Activated T-cell treated with anti-CD3 and anti-CD28 coated beads, Interleukin-2, amount 50 U/mL, for 48 hours (primary cell): Measurements from ENCODE around the gene DIPK1B.

Experiments used
- DNase-seq, 2 experiments: peaks; one replicate each; pipeline ENCODE4 v3.0.0-alpha.2; 2020

The DIPK1B gene

DNA sequence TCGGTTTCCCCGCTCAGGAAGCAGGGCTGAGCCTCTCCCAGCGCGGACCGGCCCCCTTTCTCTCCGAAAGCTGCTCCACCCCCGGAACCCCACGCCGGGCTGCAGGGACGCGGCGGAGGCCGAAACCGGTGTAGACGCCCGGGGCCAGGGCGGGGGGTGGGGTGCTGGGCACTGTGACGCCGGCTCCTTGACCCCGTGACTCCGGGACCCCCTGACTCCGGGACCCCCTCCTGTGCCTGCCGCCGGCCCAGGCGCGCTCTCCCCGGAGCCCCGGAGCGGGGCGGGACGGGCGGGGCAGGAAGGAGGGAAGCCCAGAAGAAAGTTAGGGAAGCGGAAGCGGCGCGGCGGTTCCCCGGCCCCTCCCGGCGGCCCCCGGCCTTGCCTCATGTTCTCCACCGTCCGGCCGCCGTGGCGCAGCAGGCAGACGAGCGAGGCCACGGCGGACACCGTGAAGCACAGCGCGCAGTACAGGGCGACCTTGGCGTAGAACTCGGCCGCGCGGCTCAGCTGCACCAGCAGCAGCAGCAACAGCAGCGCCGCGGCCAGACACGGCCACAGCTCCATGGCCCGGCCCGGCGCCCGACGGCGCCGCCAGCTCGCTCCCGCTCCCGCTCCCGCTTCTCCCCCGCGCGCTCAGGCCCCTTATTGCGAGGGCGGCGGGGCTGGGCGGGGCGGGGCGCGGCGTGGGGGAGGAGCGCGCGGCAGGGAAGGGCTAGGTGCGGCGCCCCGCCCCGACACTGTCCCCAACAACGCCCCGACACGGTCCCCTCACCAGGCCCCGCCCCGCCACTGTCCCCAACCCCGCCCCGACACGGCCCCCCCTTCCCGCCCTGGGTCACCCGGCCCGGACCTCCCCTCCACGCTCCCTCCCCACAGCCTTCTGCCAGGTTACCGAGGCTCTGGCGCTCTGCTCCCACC, 25.3 kb upstream of the DIPK1B start, which contains the start of gene AGPAT2:
Gene AGPAT2 (minus strand): TSS at position 664 of the 918 bp plus-strand sequence. CDS start 100 bp downstream, at position 564.
- DNase-seq: peak; percentile 67 to 80

- no peak for DNase-seq
These were observed 24.6 kb upstream of the DIPK1B start for GRCh38 chr9:136687721-136688223.

DNA sequence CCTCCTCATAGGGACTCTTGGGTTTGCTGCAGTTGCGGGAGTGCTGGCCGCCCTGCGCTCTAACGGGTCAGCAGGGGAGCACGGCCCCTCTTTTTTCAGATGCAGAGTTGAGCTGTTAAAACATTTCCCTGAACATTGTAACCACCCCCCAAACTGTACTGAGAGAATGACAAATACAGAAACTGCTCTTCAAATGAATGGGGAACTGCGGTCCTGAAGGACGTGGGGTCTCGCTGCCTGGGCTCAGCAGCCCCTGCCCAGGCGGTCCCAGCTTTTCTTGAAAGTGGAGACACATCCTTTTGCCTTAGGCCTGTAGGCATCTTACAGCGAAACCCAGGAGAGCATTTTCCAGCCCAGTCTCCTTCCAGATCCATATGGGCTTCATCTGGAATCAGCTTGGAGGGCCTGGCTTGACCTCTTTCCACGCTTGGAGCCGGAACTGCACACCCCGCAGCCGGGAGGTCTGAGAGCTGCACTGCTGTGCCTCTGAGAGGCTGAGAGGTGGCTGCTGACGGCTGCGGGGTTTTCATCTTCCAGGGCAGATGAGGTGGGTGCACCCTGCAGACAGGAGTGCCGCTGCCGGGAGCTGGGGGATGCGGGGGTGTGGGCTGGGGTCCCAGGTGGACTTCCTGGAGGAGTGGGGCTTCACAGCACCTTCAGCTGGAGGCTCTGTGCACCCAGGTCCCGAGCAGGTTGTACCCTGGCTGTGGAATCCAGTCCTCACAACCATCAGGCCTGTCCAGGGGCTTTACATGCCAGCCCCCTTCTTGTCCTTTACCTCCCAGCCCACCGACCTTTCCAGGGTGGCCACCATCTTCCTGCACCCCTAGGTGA, 23.9 kb upstream of the DIPK1B start:
- no peak for DNase-seq

DNA sequence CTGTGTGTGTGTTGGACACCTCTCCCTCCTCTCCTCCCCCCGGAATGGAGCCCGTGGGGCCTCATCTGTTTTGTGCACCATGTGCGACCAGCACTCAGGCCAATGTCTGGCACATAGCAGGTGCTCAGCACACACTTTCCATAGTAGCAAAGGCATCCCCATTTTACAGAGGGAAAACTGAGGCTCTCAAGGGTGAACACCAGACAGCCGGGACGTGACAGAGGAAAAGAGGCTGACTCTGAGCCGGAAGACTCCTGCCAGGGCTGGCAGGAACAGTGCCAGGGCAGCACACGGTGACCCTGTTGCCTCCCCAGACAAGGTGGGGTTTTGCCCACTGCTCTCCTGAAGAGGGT, 23.3 kb upstream of the DIPK1B start:
- no peak for DNase-seq

DNA sequence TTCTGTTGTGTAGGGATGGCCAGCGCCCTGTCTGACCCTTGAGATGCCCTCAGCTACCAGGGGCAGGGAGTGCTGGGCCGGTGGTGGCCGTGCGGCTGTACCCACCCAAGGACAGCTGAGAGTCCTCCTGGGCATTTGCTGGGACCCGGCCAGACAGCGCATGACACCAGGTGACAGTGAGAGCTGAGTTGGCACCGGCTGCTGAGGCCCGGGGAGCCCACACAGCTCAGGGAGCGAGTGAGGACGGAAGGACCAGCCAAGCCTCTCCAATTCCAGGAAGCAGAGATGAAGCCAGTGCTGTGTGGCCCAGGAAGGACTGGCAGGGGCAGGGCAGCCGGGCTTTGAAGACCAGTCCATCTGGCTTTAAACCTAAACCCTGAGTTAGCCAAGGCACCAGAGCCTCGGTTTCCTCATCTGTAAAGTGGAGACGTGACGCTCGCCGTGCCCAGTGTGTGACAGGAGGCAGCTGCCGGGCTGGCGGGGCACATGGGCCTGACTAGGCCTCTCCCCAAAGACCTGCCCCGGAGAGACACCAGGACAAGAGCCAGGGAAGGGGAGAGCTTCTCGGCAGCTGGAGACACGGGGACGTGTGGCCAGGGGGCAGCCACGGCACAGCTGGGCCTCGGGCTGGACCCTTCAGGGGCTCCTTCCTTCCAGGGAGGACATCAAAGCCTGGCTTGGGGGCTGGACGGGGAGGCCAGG, 22.1 kb upstream of the DIPK1B start:
- no peak for DNase-seq

DNA sequence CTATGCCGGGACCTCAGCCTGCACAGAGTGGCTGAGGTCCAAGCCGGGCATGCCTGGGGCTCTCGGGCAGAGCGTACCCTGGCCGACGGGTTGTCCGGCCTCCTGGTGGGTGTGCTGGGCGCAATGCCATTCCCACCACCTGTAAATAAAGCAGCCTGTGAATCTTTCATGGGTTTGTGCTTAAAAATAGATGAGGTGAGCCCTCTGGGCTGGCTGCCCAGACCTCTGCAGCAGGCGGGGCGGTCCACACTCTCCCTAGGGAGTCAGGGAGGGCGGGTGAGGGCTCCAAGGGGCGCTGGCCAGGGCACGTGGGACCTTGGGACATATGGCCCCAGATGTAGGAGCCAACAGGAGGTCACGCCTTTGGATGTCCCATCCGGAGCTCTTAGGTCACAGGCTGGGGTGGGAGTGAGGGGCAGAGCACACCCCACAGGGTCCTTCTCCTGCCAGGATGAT, 21.5 kb upstream of the DIPK1B start:
- DNase-seq: no peak

DNA sequence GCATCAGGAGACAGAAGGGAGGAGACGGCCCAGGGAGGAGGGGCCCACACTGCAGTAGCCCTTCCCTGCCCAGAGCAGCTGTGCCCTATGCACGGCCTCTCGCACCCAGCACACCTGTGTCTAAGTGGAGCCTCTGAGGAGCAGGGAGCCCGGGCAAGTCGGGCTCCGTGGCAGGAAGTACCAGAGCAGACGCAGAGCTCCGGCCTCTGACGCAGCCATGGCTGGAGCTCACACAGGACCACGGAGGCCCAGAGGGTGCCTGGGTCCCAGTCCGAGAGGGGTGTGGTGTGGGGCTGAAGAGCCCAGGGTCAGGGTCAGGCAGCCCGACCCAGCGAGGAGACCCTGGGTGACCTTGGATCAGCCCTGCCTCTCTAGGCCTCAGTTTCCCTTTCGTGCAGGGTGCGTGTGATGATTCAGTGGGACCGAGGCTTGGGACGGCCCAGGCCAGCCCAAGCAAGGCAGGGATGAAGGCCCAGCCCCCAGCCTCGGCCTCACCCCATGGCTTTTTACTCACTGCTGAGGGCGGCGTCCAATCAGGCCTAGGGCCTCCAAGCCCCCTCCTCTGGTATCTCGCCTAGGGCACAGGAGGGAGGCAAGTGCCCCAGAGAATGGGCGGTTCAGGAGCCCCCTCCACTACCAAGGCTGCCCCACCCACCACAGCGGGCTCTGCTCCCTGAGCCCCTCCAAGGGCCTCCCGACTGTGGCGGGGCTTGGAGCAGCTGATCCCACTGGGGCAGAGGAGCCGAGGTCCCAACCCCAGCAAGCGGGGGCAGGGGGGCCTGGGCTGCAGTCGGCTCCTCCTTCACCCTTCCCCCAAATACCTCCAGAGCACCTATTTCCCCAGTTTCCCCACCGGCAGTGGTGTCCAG, 20.8 kb upstream of the DIPK1B start:
- no peak for DNase-seq

DNA sequence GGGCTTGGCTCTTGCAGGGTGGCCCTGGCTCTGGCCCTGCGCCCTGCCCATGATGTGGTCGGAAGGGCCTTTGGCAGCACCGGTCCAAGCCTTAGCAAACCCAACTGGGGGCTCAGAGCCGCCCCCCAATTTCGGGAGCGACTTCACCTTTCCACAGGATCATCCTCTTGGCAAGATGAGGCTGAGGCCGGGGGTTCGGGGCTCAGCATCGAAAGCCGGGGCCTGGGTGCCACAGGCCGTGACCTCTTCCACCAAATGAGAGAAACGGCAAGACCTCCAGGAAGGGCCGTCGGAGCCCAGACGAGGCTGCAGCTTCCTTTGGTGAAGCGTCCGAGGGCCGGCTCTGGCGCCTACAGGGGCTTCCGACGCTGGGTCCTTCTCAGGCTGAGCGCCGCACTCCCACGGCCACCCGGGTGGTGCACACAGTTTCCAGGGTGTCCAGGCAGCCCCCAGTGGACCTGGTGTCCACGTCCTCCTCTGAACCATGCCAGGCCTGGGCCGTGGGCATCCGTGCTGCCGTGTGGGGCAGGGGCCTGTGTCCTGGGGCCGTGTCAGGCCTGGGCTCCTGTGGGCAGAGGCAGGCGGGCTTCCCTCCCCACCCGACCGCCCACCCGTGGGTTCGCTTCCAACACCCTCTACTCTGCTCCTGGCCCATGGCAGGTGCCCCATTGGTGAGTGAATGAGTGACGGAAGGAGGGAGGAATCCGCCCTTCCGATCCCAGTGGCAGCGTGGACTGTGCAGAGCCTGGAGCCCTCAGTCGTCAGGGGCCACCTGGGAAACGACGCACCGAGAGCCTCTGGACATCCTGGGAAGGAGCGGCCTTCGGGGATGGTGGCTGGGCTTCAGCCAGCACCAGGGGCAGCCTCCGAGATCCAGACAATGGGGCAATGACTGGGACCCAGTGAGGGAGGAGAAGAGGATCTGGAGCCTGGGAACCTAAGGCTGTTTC, 19.9 kb upstream of the DIPK1B start:
- DNase-seq: no peak

GRCh38 chr9:136693135-136693489, 19.3 kb upstream of the DIPK1B start:
- DNase-seq: no peak

GRCh38 chr9:136693490-136694162, 18.7 kb upstream of the DIPK1B start:
- DNase-seq: peak in 1 of 2 experiments; percentile 46

DNA sequence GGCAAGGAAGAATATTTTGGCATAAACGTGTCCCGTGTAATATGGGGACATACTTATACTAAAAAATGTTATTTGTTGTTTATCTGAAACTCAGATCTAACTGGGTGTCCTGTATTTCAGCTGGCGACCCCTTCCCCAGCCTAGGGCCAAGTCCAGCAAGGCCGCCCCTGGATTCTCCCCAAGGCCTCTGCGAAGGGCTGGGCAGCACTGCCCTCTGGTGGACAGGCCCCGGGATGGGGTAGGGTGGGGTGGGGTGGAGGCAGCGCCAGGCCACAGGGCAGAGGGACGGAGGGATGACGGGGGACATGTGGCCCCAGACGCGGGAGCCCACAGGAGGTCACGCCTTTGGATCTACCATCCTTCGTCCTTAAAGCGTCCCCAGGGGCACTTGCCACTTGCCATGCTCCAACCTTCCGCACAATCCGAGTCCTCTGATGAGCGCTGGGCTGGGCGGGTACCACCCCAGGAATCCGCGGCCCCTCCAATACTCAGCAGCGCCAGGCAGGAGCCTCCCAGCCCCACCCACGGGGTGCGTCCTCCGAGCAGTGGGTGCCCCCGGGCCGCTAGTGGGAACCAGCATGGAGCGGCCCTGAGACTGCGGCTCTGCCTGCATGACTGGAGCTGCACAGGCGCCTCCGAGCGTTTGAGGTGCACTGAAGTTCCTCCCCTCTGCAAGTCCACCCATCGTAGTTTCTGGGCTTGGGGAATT, 18.1 kb upstream of the DIPK1B start:
- DNase-seq: peak; percentile 59 to 66

- no peak for DNase-seq
These were observed 17.5 kb upstream of the DIPK1B start for GRCh38 chr9:136694872-136695247.

- no peak for DNase-seq
These were observed 16.9 kb upstream of the DIPK1B start for GRCh38 chr9:136695435-136695895.

DNA sequence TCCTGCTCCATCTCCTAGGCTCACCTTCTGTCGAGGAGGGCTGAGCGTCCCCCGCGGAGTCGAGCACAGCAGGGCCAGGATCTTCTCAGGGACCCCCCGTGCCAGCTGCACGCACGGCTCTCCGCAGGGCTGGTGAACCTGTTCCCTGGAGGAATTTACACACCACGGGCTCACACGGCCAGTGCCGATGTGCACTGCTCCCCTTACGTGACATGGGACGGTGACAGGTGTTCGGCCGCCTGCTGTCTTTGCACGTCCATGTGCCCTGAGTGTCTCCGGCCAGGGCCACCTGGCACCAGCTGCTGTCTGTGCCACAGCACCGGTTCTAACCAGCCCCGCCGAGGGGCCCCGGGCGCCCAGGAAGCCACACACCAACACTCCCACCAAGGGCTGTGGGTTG, 16.4 kb upstream of the DIPK1B start:
- no peak for DNase-seq

DNA sequence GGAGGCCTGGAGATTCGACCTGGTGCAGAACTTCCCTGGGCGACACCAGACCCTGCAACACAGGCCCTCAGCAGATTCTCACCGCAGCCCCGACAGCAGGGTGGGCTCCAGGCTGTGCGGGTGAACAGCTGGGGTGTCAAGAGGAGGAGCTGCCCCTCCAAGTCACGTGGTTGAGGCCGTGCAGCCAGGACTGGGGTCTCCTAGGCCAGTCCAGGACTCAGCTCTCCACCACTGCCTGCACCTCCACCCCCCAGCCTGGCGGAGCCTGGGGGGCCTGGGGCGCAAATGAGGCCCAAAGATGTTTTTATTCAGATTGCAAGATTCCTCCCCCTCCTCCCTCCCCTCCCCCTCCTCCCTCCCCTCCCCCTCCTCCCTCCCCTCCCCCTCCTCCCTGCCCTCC, 15.9 kb upstream of the DIPK1B start:
- DNase-seq: no peak

GRCh38 chr9:136697146-136697820, 15.1 kb upstream of the DIPK1B start:
- no peak for DNase-seq

DNA sequence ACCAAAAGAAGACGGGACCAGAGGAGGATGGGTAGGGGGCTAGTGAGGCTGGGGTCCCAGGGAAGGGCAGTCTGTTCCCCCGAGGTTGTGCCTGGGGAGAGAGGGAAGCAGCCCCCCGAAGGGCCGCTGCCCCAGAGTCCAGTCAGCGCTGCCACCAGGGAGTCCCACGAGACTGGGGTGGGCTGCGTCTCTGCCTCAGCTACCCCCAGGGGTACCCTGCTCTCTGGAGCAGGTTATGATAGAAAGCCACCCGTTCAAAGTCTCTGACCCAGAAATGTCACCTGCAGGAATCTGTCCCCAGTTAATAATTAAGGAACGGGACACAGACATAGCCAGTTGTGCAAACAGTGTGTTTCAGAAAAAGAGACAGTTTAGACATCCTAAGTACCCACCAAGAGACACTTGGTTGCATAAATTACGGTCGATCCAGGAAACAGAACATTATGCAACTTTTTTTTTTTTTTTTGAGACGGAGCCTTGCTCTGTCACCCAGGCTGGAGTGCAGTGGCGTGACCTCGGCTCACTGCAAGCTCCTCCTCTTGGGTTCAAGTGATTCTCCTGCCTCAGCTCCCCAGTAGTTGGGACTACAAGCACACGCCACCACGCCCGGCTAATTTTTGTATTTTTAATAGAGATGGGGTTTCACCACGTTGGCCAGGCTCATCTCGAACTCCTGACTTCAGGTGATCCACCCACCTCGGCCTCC, 14.4 kb upstream of the DIPK1B start:
- DNase-seq: no peak

DNA sequence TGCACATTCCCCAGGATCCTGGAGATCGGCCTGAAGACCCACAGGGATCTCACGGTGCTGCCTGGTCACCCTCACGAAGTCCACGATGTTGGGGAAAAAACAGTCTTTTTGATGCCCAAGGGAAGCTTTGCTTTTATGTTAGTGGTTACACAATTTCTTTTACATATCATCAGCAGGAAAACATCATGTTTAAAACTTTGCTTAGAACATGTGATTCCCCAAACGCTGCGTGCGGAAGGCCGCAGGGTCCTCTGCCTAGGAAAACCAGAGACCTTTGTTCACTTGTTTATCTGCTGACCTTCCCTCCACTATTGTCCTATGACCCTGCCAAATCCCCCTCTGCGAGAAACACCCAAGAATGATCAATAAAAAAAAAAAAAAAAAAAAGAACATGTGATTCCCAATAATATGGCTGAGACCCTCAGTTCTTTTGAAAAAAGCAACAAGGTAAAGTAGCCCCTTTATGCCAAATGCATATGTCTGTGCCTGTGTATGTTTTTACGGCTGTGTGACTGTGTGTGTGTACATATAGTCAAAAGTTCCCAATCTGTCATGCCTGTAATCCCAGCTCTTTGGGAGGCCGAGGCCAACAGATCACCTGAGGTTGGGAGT, 13.6 kb upstream of the DIPK1B start:
- no peak for DNase-seq
